Ishikawa (cell line): ENCODE results near the gene CAMK2A.

Experiments used
- CEBPB ChIP-seq: IDR thresholded peaks from 2 replicates; pipeline ENCODE4 v1.6.1; 2012
- CREB1 ChIP-seq: IDR thresholded peaks from 2 replicates; pipeline ENCODE4 v1.6.1; 2012; ENCODE audit warnings: low read depth
- EGR1 ChIP-seq: IDR thresholded peaks from 2 replicates; pipeline ENCODE4 v1.6.1; 2012
- EP300 ChIP-seq: IDR thresholded peaks from 2 replicates; pipeline ENCODE4 v1.6.1; 2012; ENCODE audit warnings: borderline replicate concordance
- NFIC ChIP-seq: IDR thresholded peaks from 2 replicates; pipeline ENCODE4 v1.6.1; 2012
- RAD21 ChIP-seq: IDR thresholded peaks from 2 replicates; pipeline ENCODE4 v1.6.1; 2012; ENCODE audit warnings: low read depth
- TAF1 ChIP-seq: IDR thresholded peaks from 2 replicates; pipeline ENCODE4 v1.6.1; 2012; ENCODE audit warnings: low read depth, mild to moderate bottlenecking
- TCF12 ChIP-seq: IDR thresholded peaks from 2 replicates; pipeline ENCODE4 v1.6.1; 2012; ENCODE audit warnings: low read depth
- YY1 ChIP-seq: IDR thresholded peaks from 2 replicates; pipeline ENCODE4 v1.6.1; 2012; ENCODE audit warnings: low read depth
- TF ChIP-seq, protein P1 (sequence below): IDR thresholded peaks from 2 replicates; pipeline ENCODE4 v1.6.1; 2012; ENCODE audit warnings: low read depth, mild to moderate bottlenecking
- TF ChIP-seq, protein P2 (sequence below): IDR thresholded peaks from 2 replicates; pipeline ENCODE4 v1.6.1; 2012
- TF ChIP-seq, protein P3 (sequence below): IDR thresholded peaks from 2 replicates; pipeline ENCODE4 v1.6.1; 2012

DNA sequence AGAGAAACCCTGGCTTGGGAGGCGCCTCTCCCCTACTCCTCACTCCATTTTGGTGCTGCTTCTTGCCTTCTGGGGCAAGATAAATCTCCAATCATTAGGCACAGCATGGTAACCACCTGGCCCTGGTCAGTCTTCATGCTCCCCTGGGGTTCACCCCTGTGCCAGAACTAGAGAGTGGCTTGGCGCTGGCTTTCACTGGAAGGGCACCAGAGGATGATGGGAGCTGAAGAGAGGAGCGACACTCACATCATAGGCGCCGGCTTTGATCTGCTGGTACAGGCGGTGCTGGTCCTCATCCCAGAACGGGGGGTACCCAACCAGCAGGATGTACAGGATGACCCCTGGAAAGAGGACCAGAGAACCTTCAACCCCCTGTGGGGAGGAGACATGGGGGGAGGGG is 38.1 kb downstream of the CAMK2A start:
- TF ChIP-seq, protein P1, sequence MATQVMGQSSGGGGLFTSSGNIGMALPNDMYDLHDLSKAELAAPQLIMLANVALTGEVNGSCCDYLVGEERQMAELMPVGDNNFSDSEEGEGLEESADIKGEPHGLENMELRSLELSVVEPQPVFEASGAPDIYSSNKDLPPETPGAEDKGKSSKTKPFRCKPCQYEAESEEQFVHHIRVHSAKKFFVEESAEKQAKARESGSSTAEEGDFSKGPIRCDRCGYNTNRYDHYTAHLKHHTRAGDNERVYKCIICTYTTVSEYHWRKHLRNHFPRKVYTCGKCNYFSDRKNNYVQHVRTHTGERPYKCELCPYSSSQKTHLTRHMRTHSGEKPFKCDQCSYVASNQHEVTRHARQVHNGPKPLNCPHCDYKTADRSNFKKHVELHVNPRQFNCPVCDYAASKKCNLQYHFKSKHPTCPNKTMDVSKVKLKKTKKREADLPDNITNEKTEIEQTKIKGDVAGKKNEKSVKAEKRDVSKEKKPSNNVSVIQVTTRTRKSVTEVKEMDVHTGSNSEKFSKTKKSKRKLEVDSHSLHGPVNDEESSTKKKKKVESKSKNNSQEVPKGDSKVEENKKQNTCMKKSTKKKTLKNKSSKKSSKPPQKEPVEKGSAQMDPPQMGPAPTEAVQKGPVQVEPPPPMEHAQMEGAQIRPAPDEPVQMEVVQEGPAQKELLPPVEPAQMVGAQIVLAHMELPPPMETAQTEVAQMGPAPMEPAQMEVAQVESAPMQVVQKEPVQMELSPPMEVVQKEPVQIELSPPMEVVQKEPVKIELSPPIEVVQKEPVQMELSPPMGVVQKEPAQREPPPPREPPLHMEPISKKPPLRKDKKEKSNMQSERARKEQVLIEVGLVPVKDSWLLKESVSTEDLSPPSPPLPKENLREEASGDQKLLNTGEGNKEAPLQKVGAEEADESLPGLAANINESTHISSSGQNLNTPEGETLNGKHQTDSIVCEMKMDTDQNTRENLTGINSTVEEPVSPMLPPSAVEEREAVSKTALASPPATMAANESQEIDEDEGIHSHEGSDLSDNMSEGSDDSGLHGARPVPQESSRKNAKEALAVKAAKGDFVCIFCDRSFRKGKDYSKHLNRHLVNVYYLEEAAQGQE = no peak
- TF ChIP-seq EGR1 (no peak), EP300 (no peak), RAD21 (no peak), TAF1 (no peak), YY1 (no peak), TCF12 (no peak), CEBPB (no peak), CREB1 (no peak), NFIC (no peak)
- TF ChIP-seq, protein P2, sequence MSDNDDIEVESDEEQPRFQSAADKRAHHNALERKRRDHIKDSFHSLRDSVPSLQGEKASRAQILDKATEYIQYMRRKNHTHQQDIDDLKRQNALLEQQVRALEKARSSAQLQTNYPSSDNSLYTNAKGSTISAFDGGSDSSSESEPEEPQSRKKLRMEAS = no peak
- TF ChIP-seq, protein P3, sequence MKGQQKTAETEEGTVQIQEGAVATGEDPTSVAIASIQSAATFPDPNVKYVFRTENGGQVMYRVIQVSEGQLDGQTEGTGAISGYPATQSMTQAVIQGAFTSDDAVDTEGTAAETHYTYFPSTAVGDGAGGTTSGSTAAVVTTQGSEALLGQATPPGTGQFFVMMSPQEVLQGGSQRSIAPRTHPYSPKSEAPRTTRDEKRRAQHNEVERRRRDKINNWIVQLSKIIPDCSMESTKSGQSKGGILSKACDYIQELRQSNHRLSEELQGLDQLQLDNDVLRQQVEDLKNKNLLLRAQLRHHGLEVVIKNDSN = no peak
